Stimulated activated CD4-positive, alpha-beta T cell treated with anti-CD3 and anti-CD28 coated beads, Interleukin-15, amount 100 ng/mL, for 1 hour (primary cell): ENCODE results near the gene ZNF780B.
A peak's percentile ranks its signal among the peaks of the same experiment; 100 is the strongest.
"Not testable (repeated sequence)": the region's sequence is repeated elsewhere in the genome, so short reads cannot be mapped to it uniquely, and the experiment has no call there.

Experiments
- DNase-seq, 2 donors: peaks; one replicate each; pipeline ENCODE4 v3.0.0-alpha.2; 2020; ENCODE audit warnings: low read depth in 1 of 2, low spot score in 1 of 2

ZNF780B gene

DNA sequence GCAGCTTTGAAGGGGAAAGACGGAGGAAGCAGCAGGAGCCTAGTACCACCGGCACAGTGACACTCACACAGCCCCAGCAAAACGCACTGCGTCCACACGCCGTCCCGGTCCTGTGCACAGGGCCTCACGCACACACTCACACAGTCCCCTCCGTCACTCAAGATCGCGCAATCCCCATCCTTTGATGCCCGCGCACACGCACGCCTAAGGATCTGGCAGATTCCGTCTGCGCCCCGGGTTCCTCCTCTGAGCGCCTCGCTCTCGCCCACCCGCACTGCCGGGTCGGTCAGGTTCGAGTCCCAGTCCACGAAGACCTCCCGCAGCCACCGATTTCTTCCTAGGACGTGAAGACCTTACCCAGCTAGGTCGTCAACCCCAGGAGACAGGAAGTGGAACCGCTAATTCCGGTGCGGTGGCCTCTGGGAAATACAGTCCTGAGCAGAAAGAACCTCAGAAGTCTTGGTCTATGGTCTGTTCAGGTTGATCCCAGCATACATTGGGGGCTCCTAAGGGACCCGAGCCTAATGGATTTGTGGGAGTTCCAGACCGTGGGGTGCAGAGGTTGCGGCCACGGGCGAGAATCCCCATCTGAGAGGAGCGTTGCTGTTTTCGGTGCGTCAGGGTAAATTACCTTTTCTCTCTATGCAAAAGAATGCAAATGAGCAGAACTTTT lies at the start of gene ZNF780B:
Gene ZNF780B (minus strand): TSS at position 400 of the 673 bp plus-strand sequence. CDS start 5,899 bp downstream, outside the sequence.
- DNase-seq = peak; percentile 38 to 40

DNA sequence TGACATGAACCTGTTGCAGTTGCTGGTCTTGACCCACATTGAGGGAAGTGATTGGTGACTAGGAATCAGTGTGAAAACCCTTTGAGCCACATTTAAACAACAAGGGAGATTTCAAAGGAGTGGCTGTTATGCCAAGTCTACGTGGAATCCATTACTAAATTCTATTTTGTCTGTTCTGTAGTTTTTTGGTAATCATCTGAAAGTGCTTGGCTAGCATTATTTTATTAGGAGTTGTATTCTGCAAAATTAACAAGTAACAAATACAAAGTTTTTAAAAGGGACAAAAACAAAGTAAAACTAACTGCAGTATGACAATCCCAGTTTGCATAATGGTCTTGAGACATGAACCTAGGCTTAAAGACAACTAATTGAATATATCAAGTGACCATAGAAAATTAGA lies 48.7 kb upstream of the ZNF780B start:
- DNase-seq = no peak

DNA sequence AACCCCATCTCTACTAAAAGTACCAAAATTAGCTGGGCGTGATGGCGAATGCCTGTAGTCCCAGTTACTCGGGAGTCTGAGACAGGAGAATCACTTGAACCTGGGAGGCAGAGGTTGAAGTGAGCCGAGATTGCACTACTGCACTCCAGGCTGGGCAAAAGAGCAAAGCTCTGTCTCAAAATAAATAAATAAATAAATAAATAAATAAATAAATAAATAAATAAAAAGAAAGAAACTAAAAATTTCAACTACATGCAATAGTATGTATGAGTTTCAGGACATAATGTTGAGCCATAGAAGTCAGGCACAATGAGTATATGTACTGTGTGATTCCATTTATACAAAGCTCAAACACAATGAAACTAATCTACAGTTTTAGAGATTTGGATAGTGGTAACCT lies 47.6 kb upstream of the ZNF780B start:
- no peak for DNase-seq

DNA sequence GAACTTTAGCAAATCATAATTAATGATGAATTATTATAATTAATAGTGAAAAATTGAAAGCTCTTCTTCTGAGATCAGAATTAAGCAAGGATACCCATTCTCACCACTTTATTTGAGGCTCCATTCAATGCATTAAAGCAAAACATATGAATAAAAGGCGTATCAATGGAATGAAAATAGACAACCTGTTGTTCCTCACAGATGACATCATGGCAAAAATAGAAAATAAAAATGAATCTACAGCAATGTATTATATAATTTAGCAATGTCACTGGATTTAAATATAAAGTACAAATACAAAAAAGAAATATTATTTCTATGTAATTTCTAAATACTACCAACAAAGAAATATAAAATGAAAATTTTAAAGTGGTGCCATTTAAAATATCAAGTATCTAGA lies 45.8 kb upstream of the ZNF780B start:
- DNase-seq = no peak

DNA sequence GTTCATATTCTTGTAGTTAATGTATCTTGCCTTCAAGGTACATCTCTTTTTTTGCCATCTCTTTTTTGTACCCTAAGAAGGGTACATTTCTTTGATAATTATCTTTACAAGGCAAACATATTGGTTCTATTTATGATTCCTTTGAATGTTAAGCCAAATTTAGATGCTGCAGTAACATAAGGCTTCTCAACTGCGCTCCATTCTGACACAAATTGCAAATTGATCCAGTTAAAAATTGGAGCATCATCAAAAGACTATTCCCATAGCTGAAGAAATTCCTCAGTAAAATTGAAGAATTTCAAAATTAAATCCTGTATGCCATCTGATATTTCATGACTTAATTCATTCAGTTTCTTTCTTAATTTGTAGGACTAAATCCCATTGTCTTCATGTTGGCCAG lies 37.4 kb upstream of the ZNF780B start:
- no peak for DNase-seq

DNA sequence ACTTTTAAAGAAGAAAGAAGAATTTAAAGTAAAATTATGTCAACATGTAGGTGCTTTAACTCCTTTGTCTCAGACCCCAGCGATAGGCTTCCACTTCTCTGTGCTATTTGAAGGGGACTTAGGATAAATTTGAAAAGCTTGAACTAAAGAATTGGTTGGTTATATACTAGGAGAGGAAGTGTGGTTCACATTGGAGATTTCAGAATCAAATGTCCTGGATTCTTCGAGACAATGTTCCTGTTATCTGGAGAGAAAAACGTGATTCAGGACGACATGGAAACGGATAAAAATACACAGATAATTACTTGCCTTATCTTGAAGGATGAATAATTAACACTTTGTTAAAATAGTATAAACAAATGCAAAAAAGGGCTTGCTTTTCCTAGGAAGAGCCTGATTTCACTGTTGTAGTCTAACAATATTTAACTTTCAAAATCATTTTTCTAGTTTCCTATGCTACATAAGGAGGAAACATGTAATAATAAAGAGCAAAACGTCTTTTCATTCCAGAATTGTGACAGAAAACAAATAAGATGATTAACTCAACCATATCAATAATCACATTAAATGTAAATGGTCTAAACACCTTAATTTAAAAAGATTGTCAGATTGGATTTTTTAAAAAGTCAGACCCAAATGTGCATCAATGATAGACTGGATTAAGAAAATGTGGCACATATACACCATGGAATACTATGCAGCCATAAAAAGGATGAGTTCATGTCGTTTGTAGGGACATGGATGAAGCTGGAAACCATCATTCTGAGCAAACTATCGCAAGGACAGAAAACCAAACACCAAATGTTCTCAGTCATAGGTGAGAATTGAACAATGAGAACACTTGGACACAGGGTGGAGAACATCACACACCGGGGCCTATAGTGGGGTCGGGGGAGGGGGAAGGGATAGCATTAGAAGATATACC lies 35.4 kb upstream of the ZNF780B start:
- DNase-seq = no peak

DNA sequence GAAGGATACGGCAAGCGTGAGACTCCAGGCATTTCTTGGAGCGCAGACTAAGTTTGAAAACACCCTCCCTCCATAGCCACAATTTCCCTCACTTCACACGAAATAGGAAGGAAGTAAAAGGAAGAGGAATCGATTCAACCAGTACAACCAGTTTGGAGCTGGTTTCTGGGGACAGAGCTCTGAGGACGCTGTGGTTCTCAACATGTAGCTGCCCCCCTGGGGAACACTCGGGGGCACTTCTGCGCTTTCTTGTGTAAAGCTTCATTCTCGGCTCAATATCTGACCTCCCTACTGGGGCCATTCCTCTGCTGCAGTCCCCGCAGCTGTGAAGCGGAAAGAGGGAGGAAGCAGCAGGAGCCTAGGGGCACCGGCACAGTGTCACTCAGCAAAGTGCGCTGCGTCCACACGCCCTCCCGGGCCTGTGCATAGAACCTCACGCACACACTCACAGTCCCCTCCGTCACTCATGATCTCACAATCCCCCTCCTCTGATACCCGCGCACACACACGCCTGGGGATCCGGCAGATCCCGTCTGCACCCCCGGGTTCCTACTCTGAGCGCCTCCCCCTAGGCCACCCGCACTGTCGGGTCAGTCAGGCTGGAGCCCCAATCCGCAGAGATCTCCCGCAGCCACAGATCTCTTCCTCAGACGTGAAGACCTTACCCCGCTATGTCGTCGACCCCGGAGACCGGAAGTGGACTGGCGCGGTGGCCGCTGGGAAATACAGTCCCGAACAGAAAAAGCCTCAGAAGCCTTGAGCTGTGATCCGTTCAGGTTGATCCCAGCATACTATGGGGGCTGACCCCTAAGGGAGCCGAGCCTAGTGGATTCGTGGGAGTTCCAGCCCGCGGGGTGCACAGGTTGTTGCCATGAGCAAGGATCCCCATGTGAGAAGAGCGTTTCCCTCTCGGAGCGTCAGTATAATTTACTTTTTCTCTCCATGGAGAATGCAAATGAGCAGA lies 34.5 kb upstream of the ZNF780B start, which contains the start of gene ZNF780A:
Gene ZNF780A (minus strand): TSS at position 703 of the 964 bp plus-strand sequence. CDS start 6,190 bp downstream, outside the sequence.
- peak; percentile 58 to 64 for DNase-seq

DNA sequence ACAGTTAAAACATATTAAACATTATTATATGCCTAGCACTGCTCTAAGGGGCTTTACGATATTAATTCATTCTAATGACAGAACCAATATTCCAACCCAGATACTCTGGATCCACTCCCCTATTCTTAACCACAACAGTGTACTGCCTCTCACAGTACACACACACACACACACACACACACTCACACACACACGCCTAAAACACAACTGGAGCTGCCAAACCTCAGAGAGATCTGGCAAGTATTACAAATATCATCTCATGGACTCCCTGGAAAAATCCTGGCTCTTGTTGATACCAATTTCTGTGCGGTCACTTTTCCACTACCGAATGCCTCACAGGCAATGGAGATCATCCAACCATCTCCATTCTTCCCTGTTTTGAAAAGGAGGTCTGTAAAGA lies 33.4 kb upstream of the ZNF780B start:
- DNase-seq = no peak

DNA sequence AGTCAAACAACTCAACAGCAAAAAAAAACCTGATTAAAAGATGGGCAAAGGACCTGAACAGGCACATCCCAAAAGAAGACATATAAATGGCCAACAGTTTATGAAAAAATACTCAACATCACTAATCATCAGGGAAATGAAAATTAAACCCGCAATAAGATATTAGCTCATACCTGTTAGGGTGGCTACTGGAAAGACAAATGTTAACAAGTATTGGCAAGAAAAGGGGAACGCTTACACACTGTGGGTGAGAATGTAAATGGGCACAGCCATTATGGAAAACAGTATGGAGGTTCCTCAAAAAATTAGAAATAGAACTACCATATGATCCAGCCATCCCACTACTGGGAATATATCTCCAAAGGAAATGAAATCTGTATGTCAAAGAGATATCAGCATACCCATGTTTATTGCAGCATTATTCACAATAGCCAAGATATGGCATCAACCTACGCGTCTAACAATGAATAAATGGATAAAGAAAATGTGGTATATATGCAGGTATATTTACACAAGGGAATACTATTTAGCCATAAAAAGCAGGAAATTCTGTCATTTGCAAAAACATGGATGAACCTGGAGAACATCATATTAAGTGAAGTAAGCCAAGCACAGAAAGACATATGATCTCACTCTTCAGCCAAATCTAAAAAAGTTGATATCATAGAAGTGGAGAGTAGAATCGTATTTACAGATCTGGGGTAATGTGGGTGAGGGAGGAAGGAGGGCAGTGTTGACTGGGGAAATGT lies 32.4 kb upstream of the ZNF780B start:
- no peak for DNase-seq

DNA sequence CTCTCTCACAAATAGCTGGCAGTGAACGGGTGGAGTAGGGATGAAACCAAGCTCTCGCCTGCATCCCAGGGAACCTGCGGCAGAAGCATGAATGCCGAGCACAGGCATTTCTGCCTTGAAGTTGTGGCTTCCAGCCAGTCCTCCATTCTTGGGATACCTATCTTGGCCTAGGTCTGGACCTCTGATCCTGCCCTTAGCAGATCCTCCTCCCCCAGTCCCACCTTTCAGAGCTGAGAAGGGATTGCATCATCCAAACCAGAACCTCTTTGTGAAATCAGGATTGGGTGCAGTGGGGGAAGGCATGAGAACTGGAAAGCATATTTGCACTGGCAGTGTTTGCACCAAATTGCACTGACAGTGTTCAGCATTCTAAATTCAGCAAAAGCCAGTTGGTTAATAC lies 28.9 kb upstream of the ZNF780B start:
- DNase-seq = no peak

DNA sequence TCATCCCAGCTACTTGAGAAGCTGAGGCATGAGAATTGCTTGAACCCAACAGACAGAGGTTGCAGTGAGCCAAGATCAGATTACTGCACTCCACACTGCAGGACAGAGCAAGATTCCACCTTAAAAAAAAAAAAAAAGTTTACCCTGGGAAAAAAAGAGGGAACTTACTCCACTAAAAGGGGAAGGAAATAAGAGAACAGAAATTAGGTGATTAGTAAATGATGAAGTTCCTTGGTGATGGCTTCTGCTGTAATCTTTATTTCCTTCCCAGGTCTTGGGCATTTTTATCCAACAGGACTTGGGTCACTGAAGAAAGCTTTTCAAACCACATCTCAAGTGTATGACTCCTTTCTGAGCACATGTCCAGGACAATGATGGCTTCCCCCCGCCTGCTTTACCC lies 25.4 kb upstream of the ZNF780B start:
- DNase-seq = no peak

DNA sequence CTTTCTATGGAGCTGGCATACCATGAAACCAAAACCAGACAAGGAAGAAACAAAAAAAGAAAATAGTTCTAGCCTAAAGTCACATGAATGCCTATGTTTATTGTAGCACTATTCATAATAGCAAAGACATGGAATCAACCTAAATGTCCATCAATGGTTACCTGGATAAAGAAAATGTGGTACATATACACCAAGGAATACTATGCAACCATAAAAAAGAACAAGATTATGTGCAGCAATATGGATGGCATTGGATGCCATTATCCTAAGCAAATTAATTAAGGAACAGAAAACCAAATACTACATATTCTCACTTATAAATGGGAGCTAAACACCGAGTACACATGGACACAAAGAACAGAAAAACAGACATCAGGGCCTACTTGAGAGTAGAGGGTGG lies 24.3 kb upstream of the ZNF780B start:
- DNase-seq = no peak

DNA sequence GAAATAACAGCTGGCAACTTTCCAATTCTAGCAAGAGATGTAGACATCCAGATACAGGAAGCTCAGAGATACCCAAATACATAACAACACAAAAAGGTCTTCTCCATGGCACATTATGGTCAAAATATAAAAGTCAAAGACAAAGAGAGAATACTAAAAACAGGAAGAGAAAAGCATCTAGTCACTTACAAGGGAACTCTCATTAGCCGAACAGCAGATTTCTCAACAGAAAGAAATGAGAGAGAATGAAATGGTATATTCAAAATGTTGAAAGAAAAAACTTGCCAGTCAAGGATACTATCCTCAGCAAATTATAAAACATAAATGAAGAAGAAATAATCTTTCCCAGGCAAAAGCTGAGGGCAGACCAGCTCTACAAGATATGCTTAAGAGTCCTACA lies 22.3 kb upstream of the ZNF780B start:
- DNase-seq = no peak

DNA sequence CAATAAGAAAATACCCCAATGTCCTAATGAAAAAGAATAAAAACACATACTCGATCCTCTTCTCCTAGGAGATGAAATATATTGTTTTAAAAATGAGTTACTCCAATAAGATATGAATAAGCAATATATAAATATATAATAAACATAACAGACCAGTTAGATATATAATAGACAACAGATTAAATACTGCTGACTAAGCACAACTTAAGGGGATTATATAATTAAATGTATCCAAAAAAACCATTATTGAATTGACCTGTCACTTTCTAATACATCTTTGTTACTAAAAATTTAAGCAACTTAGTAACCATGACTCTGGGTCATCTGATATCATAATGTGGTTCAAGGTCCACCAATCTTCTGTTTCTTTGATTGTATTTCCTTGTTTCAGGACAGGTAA lies 14.0 kb upstream of the ZNF780B start:
- no peak for DNase-seq

DNA sequence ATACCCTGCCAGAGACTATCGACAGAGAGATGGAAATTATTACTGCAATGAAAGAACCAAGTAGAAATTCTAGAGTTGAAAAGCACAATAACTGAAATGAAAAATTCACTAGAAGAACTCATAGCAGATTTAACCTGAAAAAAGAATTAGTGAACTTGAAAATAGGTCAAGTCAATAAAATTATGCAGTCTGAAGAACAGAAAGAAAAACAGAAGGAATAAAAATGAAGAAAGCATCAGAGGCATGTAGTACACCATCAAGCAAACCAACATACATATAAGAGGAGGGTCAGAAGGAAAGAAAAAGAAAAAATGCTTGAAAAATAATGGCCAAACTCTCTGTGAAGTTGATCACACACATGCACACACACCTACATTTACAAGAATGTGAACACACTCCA lies 3.6 kb upstream of the ZNF780B start:
- no peak for DNase-seq

DNA sequence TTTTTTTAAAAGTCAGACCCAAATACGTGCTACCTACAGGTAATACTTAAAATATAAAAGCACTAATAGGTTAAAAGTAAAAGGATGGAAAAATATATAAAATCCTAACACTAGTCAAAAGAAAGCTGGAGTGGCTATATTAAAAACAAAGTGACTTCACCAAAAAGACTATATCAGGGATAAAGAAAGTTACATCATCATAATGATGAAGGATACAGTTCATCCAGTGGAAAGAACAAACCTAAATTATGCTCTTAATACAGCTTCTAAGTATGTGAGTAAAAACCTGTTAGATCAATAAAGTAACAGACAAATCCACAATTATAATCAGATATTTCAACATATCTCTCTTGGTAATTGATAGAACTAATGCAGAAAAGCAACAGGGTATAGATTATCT lies 1.1 kb upstream of the ZNF780B start:
- DNase-seq = no peak

DNA sequence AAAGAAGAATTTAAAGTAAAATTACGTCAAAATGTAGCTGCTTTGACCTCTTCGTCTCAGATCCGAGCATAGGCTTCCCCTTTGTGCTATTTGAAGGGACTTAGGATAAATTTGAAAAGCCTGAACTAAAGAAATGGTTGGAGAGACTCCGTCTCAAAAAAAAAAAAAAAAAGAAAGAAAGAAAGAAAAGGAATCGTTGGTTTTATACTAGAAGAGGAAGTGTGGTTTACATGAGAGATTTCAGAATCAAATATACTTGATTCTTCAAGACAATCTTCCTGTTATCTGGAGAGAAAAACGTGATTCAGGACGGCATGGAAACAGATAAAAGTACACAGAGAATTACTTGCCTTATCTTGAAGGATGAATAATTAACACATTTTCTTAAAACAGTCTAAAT lies 474 bp upstream of the ZNF780B start:
- no peak for DNase-seq

DNA sequence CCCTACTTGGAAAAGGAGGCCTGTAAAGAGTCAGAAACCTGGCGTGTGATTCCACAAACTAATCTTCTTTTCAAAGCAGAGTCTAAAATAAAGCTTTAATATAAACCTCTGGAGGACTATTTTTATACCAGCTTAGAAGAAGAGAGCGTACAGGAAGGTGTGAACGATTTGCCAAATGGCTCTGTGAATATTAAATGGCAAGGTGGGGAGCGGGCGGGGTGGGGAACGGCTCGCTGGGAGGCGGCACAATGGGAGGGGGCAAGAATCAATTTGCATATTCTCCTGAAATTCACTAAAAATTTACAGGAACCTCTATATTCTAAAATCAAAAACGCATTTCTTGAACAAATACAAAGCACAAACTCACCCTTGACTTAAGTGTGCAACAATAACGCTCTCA lies 982 bp downstream of the ZNF780B start:
- DNase-seq = no peak

DNA sequence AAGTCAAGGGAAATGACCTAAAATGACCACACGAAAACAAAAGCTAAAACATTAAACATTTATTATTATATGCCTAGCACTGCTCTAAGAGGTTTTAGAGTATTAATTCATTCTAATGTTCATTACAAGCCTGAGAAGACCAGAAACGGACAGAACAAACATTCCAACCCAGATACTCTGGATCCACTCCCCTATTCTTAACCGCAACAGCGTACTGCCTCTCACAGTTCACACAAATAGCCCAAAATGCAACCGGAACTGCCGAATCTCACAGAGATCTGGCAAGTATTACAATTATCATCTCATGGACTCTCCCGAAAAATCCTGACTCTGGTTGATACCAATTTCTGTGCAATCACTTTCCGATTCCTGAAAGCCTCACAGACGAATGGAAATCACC lies 1.4 kb downstream of the ZNF780B start:
- DNase-seq = no peak

DNA sequence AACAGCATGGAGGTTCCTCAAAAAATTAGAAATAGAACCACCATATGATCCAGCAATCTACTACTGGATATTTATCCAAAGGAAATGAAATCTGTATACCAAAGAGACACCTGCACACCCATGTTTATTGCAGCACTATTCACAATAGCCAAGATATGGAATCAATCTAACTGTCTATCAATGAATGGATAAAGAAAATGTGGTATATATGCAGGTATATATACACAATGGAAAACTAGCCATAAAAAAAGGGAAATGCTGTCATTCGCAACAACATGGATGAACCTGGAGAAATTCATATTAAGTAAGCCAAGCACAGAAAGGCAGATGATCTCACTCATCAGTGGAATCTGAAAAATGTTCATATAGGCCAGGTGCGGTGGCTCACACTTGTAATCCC lies 2.5 kb downstream of the ZNF780B start:
- no peak for DNase-seq

DNA sequence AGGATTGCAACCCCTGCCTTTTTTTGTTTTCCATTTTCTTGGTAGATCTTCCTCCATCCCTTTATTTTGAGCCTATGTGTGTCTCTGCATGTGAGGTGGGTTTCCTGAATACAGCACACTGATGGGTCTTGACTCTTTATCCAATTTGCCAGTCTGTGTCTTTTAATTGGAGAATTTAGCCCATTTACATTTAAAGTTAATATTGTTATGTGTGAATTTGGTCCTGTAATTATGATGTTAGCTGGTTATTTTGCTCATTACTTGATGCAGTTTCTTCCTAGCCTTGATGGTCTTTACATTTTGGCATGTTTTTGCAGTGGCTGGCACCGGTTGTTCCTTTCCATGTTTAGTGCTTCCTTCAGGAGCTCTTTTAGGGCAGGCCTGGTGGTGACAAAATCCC lies 14.3 kb downstream of the ZNF780B start:
- not testable (repeated sequence) for DNase-seq
